HEK293 (cell line): ENCODE measurements around the gene PPP1R14C.

Source experiments
- CTCF ChIA-PET: fragments of 350-600 bp; formaldehyde crosslinking; extraction: SDS; loops from one replicate; lab custom pipeline; 2021; ENCODE audit warnings: antibody characterized with exemption; lab: Yijun Ruan, JAX
- POLR2A ChIA-PET: fragments of 300-600 bp; formaldehyde crosslinking; extraction: SDS; loops from one replicate; lab custom pipeline; 2020; ENCODE audit warnings: antibody characterized with exemption, inconsistent platforms; lab: Yijun Ruan, JAX
- H3K27ac ChIP-seq: fragments of 200-500 bp; sonication (Bioruptor generic); 2 replicates; pipeline ENCODE4 v1.5.1; 2014; ENCODE audit warnings: low read depth, low read length, control low read depth, inconsistent platforms; ENCODE audit errors: extremely low read depth
- H3K36me3 ChIP-seq, 2 experiments: fragments of 200-500 bp in 1 of 2; sonication (Bioruptor generic) in 1 of 2; 1 replicate in 1 of 2; 2 replicates in 1 of 2; pipeline ENCODE4 v1.5.1; 2014 to 2017; ENCODE audit warnings: inconsistent platforms in 2 of 2, low read length in 2 of 2; ENCODE audit not compliant: control insufficient read depth in 2 of 2, insufficient read depth in 1 of 2
- H3K4me1 ChIP-seq: fragments of 200-500 bp; sonication (Bioruptor generic); 2 replicates; pipeline ENCODE4 v1.5.1; 2014; ENCODE audit warnings: mild to moderate bottlenecking, low read length, inconsistent platforms; ENCODE audit not compliant: control insufficient read depth, insufficient read depth
- H3K4me3 ChIP-seq: 2 replicates; pipeline ENCODE4 v1.5.1; 2011; ENCODE audit warnings: low read depth, mild to moderate bottlenecking, control low read depth, low read length, moderate library complexity
- H3K9me3 ChIP-seq: fragments of 200-500 bp; sonication (Bioruptor generic); 2 replicates; pipeline ENCODE4 v1.5.1; 2014; ENCODE audit warnings: low read depth, low read length, inconsistent platforms; ENCODE audit not compliant: control insufficient read depth, insufficient read depth
- KLF10 ChIP-seq: fragments of 450-650 bp; IDR thresholded peaks from 2 replicates; pipeline ENCODE4 v1.5.1; 2018; ENCODE audit warnings: missing biosample characterization, mild to moderate bottlenecking, missing genetic modification characterization
- MZF1 ChIP-seq: fragments of 450-650 bp; formaldehyde crosslinking; IDR thresholded peaks from 2 replicates; pipeline ENCODE4 v1.5.1; 2017; ENCODE audit warnings: missing biosample characterization, missing genetic modification characterization, borderline replicate concordance
- PBX3 ChIP-seq: sonication (generic); formaldehyde crosslinking; IDR thresholded peaks from 2 replicates; pipeline ENCODE4 v1.8.1; 2022; ENCODE audit warnings: mild to moderate bottlenecking, moderate library complexity, missing genetic modification reagents
- PRDM4 ChIP-seq: fragments of 450-650 bp; formaldehyde crosslinking; IDR thresholded peaks from 2 replicates; pipeline ENCODE4 v1.5.1; 2017; ENCODE audit warnings: missing biosample characterization, missing genetic modification characterization
- SP7 ChIP-seq: fragments of 450-650 bp; formaldehyde crosslinking; IDR thresholded peaks from 2 replicates; pipeline ENCODE4 v1.5.1; 2016; ENCODE audit warnings: missing biosample characterization, missing genetic modification characterization
- TCF7L2 ChIP-seq: IDR thresholded peaks from 2 replicates; pipeline ENCODE4 v1.6.1; 2011; ENCODE audit warnings: low read depth, mild to moderate bottlenecking, inconsistent platforms, low read length, moderate library complexity, borderline replicate concordance
- ZBTB49 ChIP-seq: fragments of 450-650 bp; formaldehyde crosslinking; IDR thresholded peaks from 2 replicates; pipeline ENCODE4 v1.5.1; 2016; ENCODE audit warnings: missing biosample characterization, missing genetic modification characterization, low read depth
- ZNF114 ChIP-seq: fragments of 450-650 bp; formaldehyde crosslinking; IDR thresholded peaks from 2 replicates; pipeline ENCODE4 v1.5.0; 2017; ENCODE audit warnings: missing biosample characterization, missing genetic modification characterization
- ZNF132 ChIP-seq: fragments of 450-650 bp; formaldehyde crosslinking; IDR thresholded peaks from 2 replicates; pipeline ENCODE4 v1.5.1; 2017; ENCODE audit warnings: missing biosample characterization, missing genetic modification characterization, borderline replicate concordance
- ZNF140 ChIP-seq: fragments of 450-650 bp; formaldehyde crosslinking; IDR thresholded peaks from 2 replicates; pipeline ENCODE4 v1.5.1; 2016; ENCODE audit warnings: missing biosample characterization, missing genetic modification characterization
- ZNF2 ChIP-seq: fragments of 450-650 bp; formaldehyde crosslinking; IDR thresholded peaks from 2 replicates; pipeline ENCODE4 v1.5.1; 2016; ENCODE audit warnings: missing biosample characterization, missing genetic modification characterization
- ZNF239 ChIP-seq: fragments of 450-650 bp; formaldehyde crosslinking; IDR thresholded peaks from 2 replicates; pipeline ENCODE4 v1.5.1; 2016; ENCODE audit warnings: missing biosample characterization, missing genetic modification characterization
- ZNF26 ChIP-seq: fragments of 450-650 bp; formaldehyde crosslinking; IDR thresholded peaks from 2 replicates; pipeline ENCODE4 v1.5.1; 2016; ENCODE audit warnings: missing biosample characterization, missing genetic modification characterization
- ZNF335 ChIP-seq: fragments of 450-650 bp; formaldehyde crosslinking; conservative IDR thresholded peaks from 2 replicates; pipeline ENCODE4 v1.5.1; 2016; ENCODE audit warnings: missing biosample characterization, missing genetic modification characterization
- ZNF350 ChIP-seq: fragments of 450-650 bp; formaldehyde crosslinking; IDR thresholded peaks from 2 replicates; pipeline ENCODE4 v1.5.0; 2017; ENCODE audit warnings: missing biosample characterization, mild to moderate bottlenecking, missing genetic modification characterization
- ZNF362 ChIP-seq: fragments of 450-650 bp; formaldehyde crosslinking; IDR thresholded peaks from 2 replicates; pipeline ENCODE4 v1.5.1; 2016; ENCODE audit warnings: missing biosample characterization, missing genetic modification characterization
- ZNF391 ChIP-seq: fragments of 450-650 bp; formaldehyde crosslinking; IDR thresholded peaks from 2 replicates; pipeline ENCODE4 v1.5.1; 2016; ENCODE audit warnings: low read depth, missing biosample characterization, missing genetic modification characterization, borderline replicate concordance
- ZNF416 ChIP-seq: fragments of 450-650 bp; formaldehyde crosslinking; IDR thresholded peaks from 2 replicates; pipeline ENCODE4 v1.5.1; 2016; ENCODE audit warnings: missing biosample characterization, missing genetic modification characterization
- ZNF433 ChIP-seq: fragments of 450-650 bp; formaldehyde crosslinking; IDR thresholded peaks from 2 replicates; pipeline ENCODE4 v1.5.1; 2016; ENCODE audit warnings: missing biosample characterization, missing genetic modification characterization, low read depth
- ZNF600 ChIP-seq: fragments of 450-650 bp; formaldehyde crosslinking; IDR thresholded peaks from 2 replicates; pipeline ENCODE4 v1.5.1; 2016; ENCODE audit warnings: missing biosample characterization, missing genetic modification characterization
- ZNF658 ChIP-seq: fragments of 450-650 bp; formaldehyde crosslinking; IDR thresholded peaks from 2 replicates; pipeline ENCODE4; 2016; ENCODE audit warnings: missing biosample characterization, missing genetic modification characterization
- ZNF837 ChIP-seq: fragments of 450-650 bp; formaldehyde crosslinking; IDR thresholded peaks from 2 replicates; pipeline ENCODE4 v1.5.1; 2016; ENCODE audit warnings: missing biosample characterization, missing genetic modification characterization
- ZSCAN23 ChIP-seq: fragments of 450-650 bp; formaldehyde crosslinking; IDR thresholded peaks from 2 replicates; pipeline ENCODE4 v1.5.1; 2016; ENCODE audit warnings: missing biosample characterization, missing genetic modification characterization
- TF ChIP-seq, protein P1 (sequence below): fragments of 450-650 bp; formaldehyde crosslinking; IDR thresholded peaks from 2 replicates; pipeline ENCODE4 v1.5.1; 2016; ENCODE audit warnings: missing biosample characterization, missing genetic modification characterization, borderline replicate concordance

Gene PPP1R14C

DNA sequence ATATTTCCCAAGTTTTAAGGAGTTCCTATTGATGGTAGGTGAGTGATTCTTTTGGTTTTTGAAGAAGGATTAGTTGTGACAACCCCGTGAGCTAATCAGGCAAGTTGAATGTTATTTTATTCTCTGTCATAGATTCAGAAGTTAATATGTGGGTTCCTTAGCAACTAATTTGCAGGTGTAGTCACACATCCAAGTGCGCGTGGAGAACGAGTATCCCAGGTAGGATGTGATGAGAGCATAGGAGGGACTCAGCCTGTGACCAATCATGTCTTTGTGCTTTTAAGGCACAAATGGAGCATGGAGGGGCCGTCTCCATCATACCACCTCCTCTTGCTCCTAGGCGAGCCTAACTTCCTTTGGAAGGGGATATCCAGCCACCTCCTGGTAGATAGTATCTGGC is 41.1 kb downstream of the PPP1R14C start (continued):
- TF ChIP-seq, protein P1, sequence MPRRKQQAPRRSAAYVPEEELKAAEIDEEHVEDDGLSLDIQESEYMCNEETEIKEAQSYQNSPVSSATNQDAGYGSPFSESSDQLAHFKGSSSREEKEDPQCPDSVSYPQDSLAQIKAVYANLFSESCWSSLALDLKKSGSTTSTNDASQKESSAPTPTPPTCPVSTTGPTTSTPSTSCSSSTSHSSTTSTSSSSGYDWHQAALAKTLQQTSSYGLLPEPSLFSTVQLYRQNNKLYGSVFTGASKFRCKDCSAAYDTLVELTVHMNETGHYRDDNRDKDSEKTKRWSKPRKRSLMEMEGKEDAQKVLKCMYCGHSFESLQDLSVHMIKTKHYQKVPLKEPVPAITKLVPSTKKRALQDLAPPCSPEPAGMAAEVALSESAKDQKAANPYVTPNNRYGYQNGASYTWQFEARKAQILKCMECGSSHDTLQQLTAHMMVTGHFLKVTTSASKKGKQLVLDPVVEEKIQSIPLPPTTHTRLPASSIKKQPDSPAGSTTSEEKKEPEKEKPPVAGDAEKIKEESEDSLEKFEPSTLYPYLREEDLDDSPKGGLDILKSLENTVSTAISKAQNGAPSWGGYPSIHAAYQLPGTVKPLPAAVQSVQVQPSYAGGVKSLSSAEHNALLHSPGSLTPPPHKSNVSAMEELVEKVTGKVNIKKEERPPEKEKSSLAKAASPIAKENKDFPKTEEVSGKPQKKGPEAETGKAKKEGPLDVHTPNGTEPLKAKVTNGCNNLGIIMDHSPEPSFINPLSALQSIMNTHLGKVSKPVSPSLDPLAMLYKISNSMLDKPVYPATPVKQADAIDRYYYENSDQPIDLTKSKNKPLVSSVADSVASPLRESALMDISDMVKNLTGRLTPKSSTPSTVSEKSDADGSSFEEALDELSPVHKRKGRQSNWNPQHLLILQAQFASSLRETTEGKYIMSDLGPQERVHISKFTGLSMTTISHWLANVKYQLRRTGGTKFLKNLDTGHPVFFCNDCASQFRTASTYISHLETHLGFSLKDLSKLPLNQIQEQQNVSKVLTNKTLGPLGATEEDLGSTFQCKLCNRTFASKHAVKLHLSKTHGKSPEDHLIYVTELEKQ (tag by site-specific recombination): no peak
- TF ChIP-seq KLF10 (tag by site-specific recombination) (no peak), PRDM4 (tag by site-specific recombination) (no peak), ZNF132 (tag by site-specific recombination) (no peak), ZNF837 (tag by site-specific recombination) (no peak), ZNF658 (tag by site-specific recombination) (no peak), ZNF26 (tag by site-specific recombination) (no peak), ZNF335 (tag by site-specific recombination) (no peak), TCF7L2 (no peak), ZNF114 (tag by site-specific recombination) (no peak), PBX3 (CRISPR knock-in tag) (no peak), ZNF433 (tag by site-specific recombination) (no peak)

DNA sequence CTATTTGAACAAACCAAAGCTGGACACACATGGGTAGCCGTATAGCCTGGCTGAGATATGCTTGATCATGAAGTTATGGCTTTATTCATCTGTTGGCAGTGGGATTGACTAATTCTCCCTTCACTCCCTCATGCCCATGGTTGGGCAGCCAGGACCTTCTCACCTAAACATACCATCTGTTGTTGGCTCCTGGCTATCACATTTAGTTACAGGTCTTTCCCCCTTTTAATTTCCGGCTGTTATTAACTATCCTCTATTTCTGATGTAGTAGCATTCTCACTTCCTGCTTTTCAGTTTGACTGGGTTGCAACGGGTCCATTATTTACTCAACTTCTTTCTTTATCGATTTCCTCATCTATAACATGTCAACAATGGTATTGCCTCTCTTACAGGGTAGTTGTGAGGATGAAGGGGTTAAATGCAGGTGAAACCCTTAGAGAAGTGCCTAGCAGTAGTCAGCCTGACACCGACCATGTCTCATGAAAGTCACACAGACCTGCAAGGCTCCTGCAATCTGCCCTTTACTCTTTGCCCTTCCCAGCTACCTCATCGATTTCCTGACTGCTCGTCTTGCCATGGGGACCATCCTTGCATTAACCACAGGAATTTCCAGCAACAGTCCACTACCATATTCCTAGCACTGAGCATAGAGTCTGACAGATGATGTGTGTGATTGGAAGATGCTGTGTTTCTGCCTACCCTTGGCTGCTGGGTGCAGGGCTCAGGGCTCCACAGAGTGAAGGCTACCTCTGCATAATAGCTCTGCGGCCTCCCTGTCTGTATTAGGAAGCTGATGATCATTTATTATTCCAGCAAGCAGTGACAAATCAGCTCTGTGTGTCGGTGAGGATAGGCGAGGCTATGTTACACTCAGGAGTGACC is 42.2 kb downstream of the PPP1R14C start:
- H3K36me3 ChIP-seq: no peaks in the 10 kb centered on the region
- H3K27ac ChIP-seq: no peak overlapping the region
- H3K9me3 ChIP-seq: no peaks in the 10 kb centered on the region
- H3K4me3 ChIP-seq: no peak overlapping the region
- ChIA-PET POLR2A (no interaction called here), CTCF (interaction anchor here (0.8 to 1.7 kb wide), 3 partner anchors 103 to 703 kb away, joined by 3 to 6 read pairs (median 5); no protein-coding TSS in a partner anchor)
- no peaks in the 10 kb centered on the region; the same call in 1 of the 2 replicates for H3K4me1 ChIP-seq
- no peak for TF ChIP-seq ZBTB49 (tag by site-specific recombination)
- TF ChIP-seq MZF1 (tag by site-specific recombination): no peak
- TF ChIP-seq ZNF239 (tag by site-specific recombination): no peak
- TF ChIP-seq ZNF350 (tag by site-specific recombination): no peak
- no peak for TF ChIP-seq ZNF600 (tag by site-specific recombination)
- no peak for TF ChIP-seq SP7
- TF ChIP-seq ZNF416 (tag by site-specific recombination): no peak
- no peak for TF ChIP-seq ZNF391 (tag by site-specific recombination)
- no peak for TF ChIP-seq ZSCAN23 (tag by site-specific recombination)
- no peak for TF ChIP-seq ZNF140 (tag by site-specific recombination)
- no peak for TF ChIP-seq ZNF362 (tag by site-specific recombination)
- no peak for TF ChIP-seq ZNF2 (tag by site-specific recombination)
